DND-41 (cell line): ENCODE results near the gene CLASP1.

Source experiments
- ATAC-seq: fragments of 200-7000 bp; cut with Tn5 transposase; 3 replicates; pipeline ENCODE4 v1.9.1; 2021; ENCODE audit warnings: low read depth; ENCODE audit not compliant: insufficient read depth
- DNase-seq: peaks from one replicate; pipeline ENCODE4 v3.0.0-alpha.2; 2020
- H2AFZ ChIP-seq: 2 replicates; pipeline ENCODE4 v1.6.0; 2012; ENCODE audit warnings: low read depth, low read length
- H3K27ac ChIP-seq: 2 replicates; pipeline ENCODE4 v1.5.1; 2012; ENCODE audit warnings: low read length, inconsistent platforms
- H3K27me3 ChIP-seq: fragments of 200-600 bp; sonication (generic); 2 replicates; pipeline ENCODE4 v1.6.0; 2012; ENCODE audit warnings: low read length, mild to moderate bottlenecking, inconsistent platforms; ENCODE audit not compliant: insufficient read depth, poor library complexity
- H3K36me3 ChIP-seq: 2 replicates; pipeline ENCODE4 v1.5.1; 2012; ENCODE audit warnings: low read length, inconsistent platforms; ENCODE audit not compliant: insufficient read depth
- H3K4me1 ChIP-seq: 2 replicates; pipeline ENCODE4 v1.5.1; 2012; ENCODE audit warnings: mild to moderate bottlenecking, low read length; ENCODE audit not compliant: insufficient read depth
- H3K4me2 ChIP-seq: 2 replicates; pipeline ENCODE4 v1.6.0; 2012; ENCODE audit warnings: mild to moderate bottlenecking, moderate library complexity, low read length, inconsistent platforms; ENCODE audit not compliant: insufficient read depth
- H3K4me3 ChIP-seq, 2 experiments: fragments of 200-600 bp in 1 of 2; shearing (Covaris generic) in 1 of 2; 2 replicates each; pipeline ENCODE4 v1.5.1; 2012 to 2016; ENCODE audit warnings: inconsistent platforms in 2 of 2, low read length in 2 of 2, mild to moderate bottlenecking in 2 of 2, low read depth in 1 of 2, moderate library complexity in 1 of 2
- H3K79me2 ChIP-seq: 2 replicates; pipeline ENCODE4 v1.6.0; 2012; ENCODE audit warnings: low read length, inconsistent platforms; ENCODE audit not compliant: insufficient read depth
- H3K9ac ChIP-seq: 2 replicates; pipeline ENCODE4 v1.6.0; 2012; ENCODE audit warnings: low read depth, mild to moderate bottlenecking, inconsistent platforms, low read length, moderate library complexity
- H3K9me3 ChIP-seq: 2 replicates; pipeline ENCODE4 v1.5.1; 2012; ENCODE audit warnings: low read length, moderate library complexity, mild to moderate bottlenecking, inconsistent platforms; ENCODE audit not compliant: insufficient read depth, severe bottlenecking
- H4K20me1 ChIP-seq: 2 replicates; pipeline ENCODE4 v1.6.0; 2012; ENCODE audit warnings: low read length; ENCODE audit not compliant: insufficient read depth
- EZH2 ChIP-seq: IDR thresholded peaks from 3 replicates; pipeline ENCODE4 v1.6.1; 2012; ENCODE audit warnings: borderline replicate concordance, low read depth, mild to moderate bottlenecking, moderate library complexity, low read length, inconsistent platforms; ENCODE audit not compliant: severe bottlenecking
- TF ChIP-seq, protein P1 (sequence below): IDR thresholded peaks from 2 replicates; pipeline ENCODE4 v1.5.1; 2012; ENCODE audit warnings: borderline replicate concordance, low read length, moderate library complexity, mild to moderate bottlenecking; ENCODE audit not compliant: poor library complexity, severe bottlenecking; ENCODE audit errors: extremely low read depth

The CLASP1 gene

GRCh38 chr2:121529439-121530211, 119.6 kb downstream of the CLASP1 start:
- Histone ChIP-seq H3K9ac (peak overlapping the region; percentile 93), H4K20me1 (peaks cover 32% of the 10 kb centered on the region), H3K4me3 (peak overlapping the region; percentile 95 to 96; a peak in 3 of 4 replicates), H3K27ac (peak overlapping the region; percentile 99), H3K4me2 (peak overlapping the region; percentile 84), H3K79me2 (peaks cover 62% of the 10 kb centered on the region), H3K4me1 (peaks cover 37% of the 10 kb centered on the region), H3K36me3 (peaks cover 39% of the 10 kb centered on the region), H2AFZ (peak overlapping the region; percentile 89), H3K27me3 (no peaks in the 10 kb centered on the region), H3K9me3 (no peaks in the 10 kb centered on the region)
- peak; percentile 83 for DNase-seq
- TF ChIP-seq, protein P1, sequence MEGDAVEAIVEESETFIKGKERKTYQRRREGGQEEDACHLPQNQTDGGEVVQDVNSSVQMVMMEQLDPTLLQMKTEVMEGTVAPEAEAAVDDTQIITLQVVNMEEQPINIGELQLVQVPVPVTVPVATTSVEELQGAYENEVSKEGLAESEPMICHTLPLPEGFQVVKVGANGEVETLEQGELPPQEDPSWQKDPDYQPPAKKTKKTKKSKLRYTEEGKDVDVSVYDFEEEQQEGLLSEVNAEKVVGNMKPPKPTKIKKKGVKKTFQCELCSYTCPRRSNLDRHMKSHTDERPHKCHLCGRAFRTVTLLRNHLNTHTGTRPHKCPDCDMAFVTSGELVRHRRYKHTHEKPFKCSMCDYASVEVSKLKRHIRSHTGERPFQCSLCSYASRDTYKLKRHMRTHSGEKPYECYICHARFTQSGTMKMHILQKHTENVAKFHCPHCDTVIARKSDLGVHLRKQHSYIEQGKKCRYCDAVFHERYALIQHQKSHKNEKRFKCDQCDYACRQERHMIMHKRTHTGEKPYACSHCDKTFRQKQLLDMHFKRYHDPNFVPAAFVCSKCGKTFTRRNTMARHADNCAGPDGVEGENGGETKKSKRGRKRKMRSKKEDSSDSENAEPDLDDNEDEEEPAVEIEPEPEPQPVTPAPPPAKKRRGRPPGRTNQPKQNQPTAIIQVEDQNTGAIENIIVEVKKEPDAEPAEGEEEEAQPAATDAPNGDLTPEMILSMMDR: no peak
- no peak for TF ChIP-seq EZH2
- ATAC-seq: peak; percentile 61

GRCh38 chr2:121527009-121527682, 122.1 kb downstream of the CLASP1 start:
- Histone ChIP-seq H3K4me1 (peaks cover 26% of the 10 kb centered on the region), H3K36me3 (peaks cover 55% of the 10 kb centered on the region), H3K4me2 (no peak overlapping the region), H2AFZ (no peak overlapping the region), H3K79me2 (peaks cover 40% of the 10 kb centered on the region), H3K27me3 (no peaks in the 10 kb centered on the region), H3K9me3 (no peaks in the 10 kb centered on the region), H3K9ac (no peak overlapping the region), H3K27ac (no peak overlapping the region), H4K20me1 (peaks cover 22% of the 10 kb centered on the region), H3K4me3 (no peak overlapping the region)
- DNase-seq: no peak
- TF ChIP-seq, protein P1: no peak
- no peak for TF ChIP-seq EZH2
- ATAC-seq: no peak

DNA sequence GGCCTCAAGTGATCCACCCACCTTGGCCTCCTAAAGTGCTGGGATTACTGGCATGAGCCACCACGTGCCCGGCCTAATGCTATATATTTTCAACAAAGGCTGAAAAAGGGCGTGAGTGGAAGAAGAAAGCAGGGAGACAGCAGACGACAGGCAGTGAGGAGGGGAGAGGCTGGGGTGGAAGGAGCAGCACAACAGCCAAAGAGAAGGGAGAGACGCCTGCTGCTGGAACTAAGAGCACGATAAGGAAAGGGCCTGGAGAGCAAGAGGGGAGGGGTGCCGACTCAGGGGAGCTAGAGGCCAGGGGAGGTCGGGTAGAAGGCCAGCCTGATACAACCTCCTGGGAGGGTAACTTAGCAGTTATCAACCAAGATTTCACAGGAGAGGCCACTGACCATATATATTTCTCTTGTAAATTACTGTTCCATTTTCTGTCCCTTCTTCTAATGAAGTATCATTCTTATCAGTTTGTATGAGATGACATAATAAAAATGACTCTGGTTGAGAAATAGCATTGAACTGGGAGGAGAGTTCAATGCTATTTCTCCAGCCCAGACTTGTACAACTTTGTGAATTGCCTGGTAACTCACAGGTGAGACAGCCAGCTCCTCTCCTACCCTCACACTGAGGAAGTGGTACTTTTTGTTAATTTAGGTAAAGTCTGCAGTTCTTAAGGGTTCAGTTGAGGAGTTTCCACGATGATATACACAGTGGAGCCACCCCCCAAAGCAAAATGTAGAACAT, 124.4 kb downstream of the CLASP1 start:
- Histone ChIP-seq H3K36me3 (peaks cover 76% of the 10 kb centered on the region), H3K9ac (no peak overlapping the region)

More for the DNA sequence above, 124.4 kb downstream of the CLASP1 start:
- no peak overlapping the region for H3K4me2 ChIP-seq
- peaks cover 15% of the 10 kb centered on the region for H3K4me1 ChIP-seq
- no peak for DNase-seq
- no peaks in the 10 kb centered on the region for H3K27me3 ChIP-seq
- peaks cover 22% of the 10 kb centered on the region for H4K20me1 ChIP-seq
- H3K27ac ChIP-seq: no peak overlapping the region
- H2AFZ ChIP-seq: no peak overlapping the region
- no peak overlapping the region for H3K4me3 ChIP-seq
- H3K79me2 ChIP-seq: peaks cover 34% of the 10 kb centered on the region
- ATAC-seq: no peak
- H3K9me3 ChIP-seq: no peaks in the 10 kb centered on the region
- TF ChIP-seq, protein P1: no peak
- TF ChIP-seq EZH2: no peak
